ENCODE data around the gene HLA-DMA.

Gene HLA-DMA

GRCh38 chr6:32964776-32965175, 11.9 kb upstream of the HLA-DMA start:
- no peak for DNase-seq (ENCODE audit: extremely low spot score)
- POLR2A ChIA-PET, result interaction anchor here (1.9 to 10.4 kb wide), 3 partner anchors 7 to 71 kb away, joined by 4 to 166 read pairs (median 18); partner anchors contain the start of gene HLA-DMA
- TF ChIP-seq CTBP1 (IDR thresholded peaks at IDR 0.05; ENCODE audit: borderline replicate concordance) (no peak), PKNOX1 (IDR thresholded peaks at IDR 0.05) (no peak), FOXK2 (IDR thresholded peaks at IDR 0.05) (no peak), FOXA1 (IDR thresholded peaks at IDR 0.05) (no peak)
- CTCF ChIA-PET, result interaction anchor here (2.3 kb wide), 1 partner anchor 11 kb away, joined by 23 read pairs; the partner anchor contains the start of gene HLA-DMA

- TF ChIP-seq CTBP1 (IDR thresholded peaks at IDR 0.05; ENCODE audit: borderline replicate concordance), result no peak
- no peak for TF ChIP-seq LEF1 (IDR thresholded peaks at IDR 0.05; ENCODE audit: borderline replicate concordance)
- no peak for TF ChIP-seq NFRKB (IDR thresholded peaks at IDR 0.05)
- no peak for TF ChIP-seq PKNOX1 (IDR thresholded peaks at IDR 0.05)
- no peak for TF ChIP-seq TARDBP (IDR thresholded peaks at IDR 0.05)
- no peak for TF ChIP-seq BHLHE40 (IDR thresholded peaks at IDR 0.05; ENCODE audit: borderline replicate concordance)
- no peak for TF ChIP-seq FOXM1 (IDR thresholded peaks at IDR 0.05; ENCODE audit: borderline replicate concordance)
- TF ChIP-seq L3MBTL2 (conservative IDR thresholded peaks at IDR 0.05), result no peak
- no peak for TF ChIP-seq FOXK2 (IDR thresholded peaks at IDR 0.05)
- no peak for TF ChIP-seq SP1 (IDR thresholded peaks at IDR 0.05)
- TF ChIP-seq ZNF384 (IDR thresholded peaks at IDR 0.05), result no peak
- TF ChIP-seq ELF4 (IDR thresholded peaks at IDR 0.05), result no peak
- no peak for TF ChIP-seq HDGF (IDR thresholded peaks at IDR 0.05; ENCODE audit: borderline replicate concordance)
- no peak for TF ChIP-seq SUZ12 (IDR thresholded peaks at IDR 0.05)
- ChIA-PET POLR2A (interaction anchor here (0.9 to 3.2 kb wide), 3 partner anchors 8 to 20 kb away, joined by 4 to 18 read pairs (median 5); partner anchors contain the start of gene HLA-DMA), CTCF (interaction anchor here (2.3 kb wide), 1 partner anchor 10 kb away, joined by 23 read pairs; the partner anchor contains the start of gene HLA-DMA)
- DNase-seq (ENCODE audit: extremely low spot score), result no peak
These were observed 11.0 kb upstream of the HLA-DMA start for GRCh38 chr6:32963866-32964265.

GRCh38 chr6:32962213-32962826, 9.4 kb upstream of the HLA-DMA start:
- TF ChIP-seq ARNT (IDR thresholded peaks at IDR 0.05) (no peak), PKNOX1 (IDR thresholded peaks at IDR 0.05) (no peak), SUZ12 (IDR thresholded peaks at IDR 0.05) (no peak), L3MBTL2 (conservative IDR thresholded peaks at IDR 0.05) (no peak), HDGF (IDR thresholded peaks at IDR 0.05; ENCODE audit: borderline replicate concordance) (no peak)
- CTCF ChIA-PET, result interaction anchor here (0.6 to 0.8 kb wide), 2 partner anchors 124 to 1568 kb away, joined by 3 read pairs; partner anchors contain the start of gene TAP2
- no peak for DNase-seq (ENCODE audit: extremely low spot score)
- POLR2A ChIA-PET, result interaction anchor here (3.2 kb wide), 1 partner anchor 9 kb away, joined by 18 read pairs; no protein-coding TSS in a partner anchor

- CTCF ChIA-PET, result no interaction called here
These were observed 7.7 kb upstream of the HLA-DMA start for GRCh38 chr6:32960563-32960962.

GRCh38 chr6:32956176-32956575, 3.3 kb upstream of the HLA-DMA start:
- CTCF ChIA-PET, result interaction anchor here (0.7 to 3.9 kb wide), 4 partner anchors 11 to 563 kb away, joined by 7 to 37 read pairs (median 16); partner anchors contain the start of gene BRD2
- POLR2A ChIA-PET, result interaction anchor here (1.1 to 11.8 kb wide), 2 partner anchors 14 to 28 kb away, joined by 3 to 208 read pairs; partner anchors contain the start of gene BRD2
- no peak for DNase-seq (ENCODE audit: extremely low spot score)
- TF ChIP-seq BHLHE40 (IDR thresholded peaks at IDR 0.05; ENCODE audit: borderline replicate concordance) (no peak), SP1 (IDR thresholded peaks at IDR 0.05) (no peak), PKNOX1 (IDR thresholded peaks at IDR 0.05) (no peak), LEF1 (IDR thresholded peaks at IDR 0.05; ENCODE audit: borderline replicate concordance) (no peak), FOXM1 (IDR thresholded peaks at IDR 0.05; ENCODE audit: borderline replicate concordance) (no peak), CTBP1 (IDR thresholded peaks at IDR 0.05; ENCODE audit: borderline replicate concordance) (no peak), NFRKB (IDR thresholded peaks at IDR 0.05) (no peak), HDGF (IDR thresholded peaks at IDR 0.05; ENCODE audit: borderline replicate concordance) (no peak), TARDBP (IDR thresholded peaks at IDR 0.05) (no peak), ELF4 (IDR thresholded peaks at IDR 0.05) (no peak), ZNF384 (IDR thresholded peaks at IDR 0.05) (no peak), SUZ12 (IDR thresholded peaks at IDR 0.05) (no peak), FOXK2 (IDR thresholded peaks at IDR 0.05) (no peak), L3MBTL2 (conservative IDR thresholded peaks at IDR 0.05) (no peak), FOXA1 (IDR thresholded peaks at IDR 0.05) (no peak), ARNT (IDR thresholded peaks at IDR 0.05) (no peak)

More at GRCh38 chr6:32960563-32960962, 7.7 kb upstream of the HLA-DMA start:
- DNase-seq (ENCODE audit: extremely low spot score), result no peak
- no peak for TF ChIP-seq SUZ12 (IDR thresholded peaks at IDR 0.05)
- TF ChIP-seq FOXK2 (IDR thresholded peaks at IDR 0.05), result no peak
- no peak for TF ChIP-seq HDGF (IDR thresholded peaks at IDR 0.05; ENCODE audit: borderline replicate concordance)
- no peak for TF ChIP-seq PKNOX1 (IDR thresholded peaks at IDR 0.05)
- no peak for TF ChIP-seq NFRKB (IDR thresholded peaks at IDR 0.05)
- no peak for TF ChIP-seq ELF4 (IDR thresholded peaks at IDR 0.05)
- TF ChIP-seq BHLHE40 (IDR thresholded peaks at IDR 0.05; ENCODE audit: borderline replicate concordance), result no peak
- TF ChIP-seq FOXM1 (IDR thresholded peaks at IDR 0.05; ENCODE audit: borderline replicate concordance), result no peak
- no peak for TF ChIP-seq TARDBP (IDR thresholded peaks at IDR 0.05)
- POLR2A ChIA-PET, result interaction anchor here (11.8 kb wide), 1 partner anchor 9 kb away, joined by 208 read pairs; the partner anchor contains the start of gene BRD2
